ENCODE data around the gene IL26.
"Not testable (repeated sequence)": the region's sequence is repeated elsewhere in the genome, so short reads cannot be mapped to it uniquely, and the experiment has no call there.

Gene IL26

GRCh38 chr12:68198507-68199086 lies 27.0 kb downstream of the IL26 start:
- DNase-seq (ENCODE audit: low spot score): no peak

- no peak for DNase-seq (ENCODE audit: low spot score)
Observed at GRCh38 chr12:68190301-68190700, 35.3 kb downstream of the IL26 start.

- peak; percentile 45 for DNase-seq (ENCODE audit: low spot score)
Observed at GRCh38 chr12:68189821-68190242, 35.8 kb downstream of the IL26 start.

GRCh38 chr12:68185598-68185997 lies 40.0 kb downstream of the IL26 start:
- no peak for DNase-seq (ENCODE audit: low spot score)

GRCh38 chr12:68180792-68181744 lies 44.5 kb downstream of the IL26 start:
- DNase-seq (ENCODE audit: low spot score): no peak

- no peak for DNase-seq (ENCODE audit: low spot score)
Observed at GRCh38 chr12:68178774-68179439, 46.7 kb downstream of the IL26 start.

GRCh38 chr12:68178184-68178583 lies 47.4 kb downstream of the IL26 start:
- DNase-seq (ENCODE audit: low spot score): no peak

- DNase-seq (ENCODE audit: low spot score): no peak
Observed at GRCh38 chr12:68177562-68177961, 48.0 kb downstream of the IL26 start.

GRCh38 chr12:68176257-68176656 lies 49.4 kb downstream of the IL26 start:
- DNase-seq (ENCODE audit: low spot score): no peak

- no peak for DNase-seq (ENCODE audit: low spot score)
Observed at GRCh38 chr12:68175557-68176061, 50.0 kb downstream of the IL26 start.

- not testable (repeated sequence) for DNase-seq (ENCODE audit: low spot score)
Observed at GRCh38 chr12:68174761-68175160, 50.8 kb downstream of the IL26 start.

GRCh38 chr12:68173792-68174191 lies 51.8 kb downstream of the IL26 start:
- DNase-seq (ENCODE audit: low spot score): no peak

GRCh38 chr12:68170726-68171125 lies 54.9 kb downstream of the IL26 start:
- DNase-seq (ENCODE audit: low spot score): no peak

- DNase-seq (ENCODE audit: low spot score): no peak
Observed at GRCh38 chr12:68169213-68169889, 56.3 kb downstream of the IL26 start.

GRCh38 chr12:68166317-68166831 lies 59.2 kb downstream of the IL26 start:
- DNase-seq (ENCODE audit: low spot score): no peak

- DNase-seq (ENCODE audit: low spot score): no peak
Observed at GRCh38 chr12:68163560-68164081, 62.0 kb downstream of the IL26 start.

GRCh38 chr12:68162374-68162773 lies 63.2 kb downstream of the IL26 start:
- no peak for DNase-seq (ENCODE audit: low spot score)

GRCh38 chr12:68159681-68160304 lies 65.8 kb downstream of the IL26 start, which contains the start of gene IFNG:
Gene IFNG (minus strand): TSS chr12:68159740. CDS start chr12:68159615, 125 bp downstream.
- DNase-seq (ENCODE audit: low spot score): no peak

GRCh38 chr12:68158432-68158831 lies 67.2 kb downstream of the IL26 start:
- DNase-seq (ENCODE audit: low spot score): peak; percentile 32

GRCh38 chr12:68157380-68157779 lies 68.2 kb downstream of the IL26 start:
- DNase-seq (ENCODE audit: low spot score): no peak

GRCh38 chr12:68156636-68157035 lies 69.0 kb downstream of the IL26 start:
- no peak for DNase-seq (ENCODE audit: low spot score)
